HepG2 (cell line): Measurements from ENCODE around the gene IER5L. TPM values are rescaled to one million over a fixed set of nuclear protein-coding genes. Genes with fewer than 3 reads are reported as not detected.
A peak's percentile ranks its signal among the peaks of the same experiment; 100 is the strongest.

Source experiments
- DPF2 ChIP-seq: sonication (generic); formaldehyde crosslinking; IDR thresholded peaks from 2 replicates; pipeline ENCODE4 v1.4.0; 2020; ENCODE audit warnings: mild to moderate bottlenecking, low read depth, missing genetic modification reagents, borderline replicate concordance
- ESRRA ChIP-seq: sonication (generic); formaldehyde crosslinking; IDR thresholded peaks from 2 replicates; pipeline ENCODE4 v1.5.1; 2020; ENCODE audit warnings: mild to moderate bottlenecking, low read depth, missing genetic modification reagents
- HMG20B ChIP-seq: conservative IDR thresholded peaks from 2 replicates; pipeline ENCODE4 v1.6.1; 2016; ENCODE audit warnings: missing genetic modification reagents, missing compliant biosample characterization
- KAT7 ChIP-seq: IDR thresholded peaks from 2 replicates; pipeline ENCODE4 v1.6.1; 2018; ENCODE audit warnings: borderline replicate concordance, missing compliant biosample characterization
- SRY ChIP-seq: sonication (generic); formaldehyde crosslinking; IDR thresholded peaks from 2 replicates; pipeline ENCODE4 v1.8.0; 2022; ENCODE audit warnings: mild to moderate bottlenecking, missing genetic modification reagents
- TEAD3 ChIP-seq: optimal IDR thresholded peaks from 2 replicates; pipeline ENCODE3; 2016; ENCODE audit warnings: borderline replicate concordance
- ZEB1 ChIP-seq: IDR thresholded peaks from 2 replicates; pipeline ENCODE4 v1.6.1; 2012; ENCODE audit warnings: mild to moderate bottlenecking, low read depth, inconsistent platforms; ENCODE audit not compliant: insufficient replicate concordance
- ZNF441 ChIP-seq: sonication (generic); formaldehyde crosslinking; IDR thresholded peaks from 2 replicates; pipeline ENCODE4 v1.7.0; 2021; ENCODE audit warnings: missing genetic modification reagents, borderline replicate concordance
- ZNF501 ChIP-seq: sonication (generic); formaldehyde crosslinking; IDR thresholded peaks from 2 replicates; pipeline ENCODE4 v1.5.1; 2020; ENCODE audit warnings: mild to moderate bottlenecking, moderate library complexity, missing genetic modification reagents
- ZNF572 ChIP-seq: sonication (generic); formaldehyde crosslinking; IDR thresholded peaks from 2 replicates; pipeline ENCODE4 v1.5.1; 2020; ENCODE audit warnings: mild to moderate bottlenecking, missing genetic modification reagents
- ZNF644 ChIP-seq: IDR thresholded peaks from 2 replicates; pipeline ENCODE4 v1.6.1; 2016; ENCODE audit warnings: low read depth
- ZNF761 ChIP-seq: sonication (generic); formaldehyde crosslinking; conservative IDR thresholded peaks from 2 replicates; pipeline ENCODE4 v1.4.0; 2020; ENCODE audit warnings: mild to moderate bottlenecking, missing genetic modification reagents
- polyA plus RNA-seq, 8 experiments: library from polyadenylated mRNA; depleted of rRNA in 3 of 8; stranded (reverse) in 7 of 8; unstranded in 1 of 8; fragments of >200 nt; fragmentation: Illumina TruSeq in 4 of 8; extraction: Trizol in 4 of 8; gene quantifications; 2 replicates each; pipeline versions ENCODE4 v1.2.1 to v1.2.3, GENCODE V29; 2011 to 2016; ENCODE audit warnings: low read depth in 4 of 8, missing spikeins in 1 of 8, mixed read lengths in 1 of 8; ENCODE audit not compliant: insufficient read depth in 1 of 8
- total RNA-seq, 5 experiments: library from RNA; depleted of rRNA; stranded (reverse); fragments of >200 nt; fragmentation: Illumina TruSeq; extraction: Trizol; gene quantifications; 2 replicates each; pipeline ENCODE4 v1.2.3, GENCODE V29; 2016; ENCODE audit warnings: low read depth in 1 of 5
- TF ChIP-seq, protein P1 (sequence below): sonication (generic); formaldehyde crosslinking; conservative IDR thresholded peaks from 2 replicates; pipeline ENCODE4 v1.4.0; 2020; ENCODE audit warnings: missing genetic modification reagents
- TF ChIP-seq, protein P2 (sequence below): sonication (generic); formaldehyde crosslinking; IDR thresholded peaks from 2 replicates; pipeline ENCODE4 v1.4.0; 2020; ENCODE audit warnings: missing genetic modification reagents, borderline replicate concordance
- TF ChIP-seq, protein P3 (sequence below): sonication (generic); formaldehyde crosslinking; IDR thresholded peaks from one replicate; pipeline ENCODE4 v1.5.1; 2020; ENCODE audit warnings: mild to moderate bottlenecking, missing genetic modification reagents; ENCODE audit errors: not compliant biosample characterization
- TF ChIP-seq, protein P4 (sequence below): sonication (generic); formaldehyde crosslinking; IDR thresholded peaks from 2 replicates; pipeline ENCODE4 v1.4.0; 2020; ENCODE audit warnings: mild to moderate bottlenecking, low read depth, missing genetic modification reagents

IER5L gene
- total and polyA plus RNA-seq, 2 of the 13 experiments (the other 11 are each of a cell fraction or from before 2014, with no cell fraction given), result 1.8 to 3.3 TPM

DNA sequence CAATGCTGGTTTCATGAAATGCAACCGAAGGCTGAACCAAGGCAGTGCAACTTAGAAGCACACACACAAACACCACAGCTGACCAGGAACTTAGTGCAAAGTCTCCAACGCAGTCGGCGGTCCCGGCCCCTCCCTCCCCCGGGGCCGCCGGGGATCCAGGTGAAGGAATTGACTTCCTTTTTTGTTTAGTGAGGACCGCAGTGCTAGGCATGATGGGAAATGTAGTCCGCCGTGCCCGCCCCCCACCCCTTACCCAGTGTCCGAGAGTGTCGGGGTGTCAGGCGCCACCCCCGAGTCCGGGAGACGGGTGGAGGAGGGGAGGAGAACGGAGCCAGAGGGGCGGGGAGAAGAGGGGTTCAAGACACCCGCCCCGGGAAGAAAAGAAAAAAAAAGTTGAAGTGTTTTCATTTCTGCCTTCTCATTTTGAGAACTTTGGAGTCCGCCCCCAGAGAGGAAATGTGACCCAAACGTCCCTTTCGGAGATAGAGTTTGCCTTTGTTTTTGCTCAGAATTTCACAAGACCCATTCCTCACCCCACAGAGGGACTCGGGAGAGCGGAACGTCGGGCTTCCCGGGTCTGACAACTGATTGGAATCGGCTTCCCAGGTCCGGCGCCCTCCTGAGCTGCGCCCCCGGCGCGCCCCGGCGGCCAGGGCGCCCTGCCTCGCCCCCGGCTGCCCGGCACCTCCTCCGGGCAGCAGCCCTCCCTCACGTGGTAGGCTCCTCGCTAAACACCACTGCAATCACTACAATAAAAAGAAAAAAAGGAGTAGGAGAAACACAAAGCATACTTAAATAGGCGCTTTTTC, 2.0 kb downstream of the IER5L start (continued):
- TF ChIP-seq, protein P1, sequence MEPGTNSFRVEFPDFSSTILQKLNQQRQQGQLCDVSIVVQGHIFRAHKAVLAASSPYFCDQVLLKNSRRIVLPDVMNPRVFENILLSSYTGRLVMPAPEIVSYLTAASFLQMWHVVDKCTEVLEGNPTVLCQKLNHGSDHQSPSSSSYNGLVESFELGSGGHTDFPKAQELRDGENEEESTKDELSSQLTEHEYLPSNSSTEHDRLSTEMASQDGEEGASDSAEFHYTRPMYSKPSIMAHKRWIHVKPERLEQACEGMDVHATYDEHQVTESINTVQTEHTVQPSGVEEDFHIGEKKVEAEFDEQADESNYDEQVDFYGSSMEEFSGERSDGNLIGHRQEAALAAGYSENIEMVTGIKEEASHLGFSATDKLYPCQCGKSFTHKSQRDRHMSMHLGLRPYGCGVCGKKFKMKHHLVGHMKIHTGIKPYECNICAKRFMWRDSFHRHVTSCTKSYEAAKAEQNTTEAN, result peak; percentile 77
- TF ChIP-seq, protein P2, sequence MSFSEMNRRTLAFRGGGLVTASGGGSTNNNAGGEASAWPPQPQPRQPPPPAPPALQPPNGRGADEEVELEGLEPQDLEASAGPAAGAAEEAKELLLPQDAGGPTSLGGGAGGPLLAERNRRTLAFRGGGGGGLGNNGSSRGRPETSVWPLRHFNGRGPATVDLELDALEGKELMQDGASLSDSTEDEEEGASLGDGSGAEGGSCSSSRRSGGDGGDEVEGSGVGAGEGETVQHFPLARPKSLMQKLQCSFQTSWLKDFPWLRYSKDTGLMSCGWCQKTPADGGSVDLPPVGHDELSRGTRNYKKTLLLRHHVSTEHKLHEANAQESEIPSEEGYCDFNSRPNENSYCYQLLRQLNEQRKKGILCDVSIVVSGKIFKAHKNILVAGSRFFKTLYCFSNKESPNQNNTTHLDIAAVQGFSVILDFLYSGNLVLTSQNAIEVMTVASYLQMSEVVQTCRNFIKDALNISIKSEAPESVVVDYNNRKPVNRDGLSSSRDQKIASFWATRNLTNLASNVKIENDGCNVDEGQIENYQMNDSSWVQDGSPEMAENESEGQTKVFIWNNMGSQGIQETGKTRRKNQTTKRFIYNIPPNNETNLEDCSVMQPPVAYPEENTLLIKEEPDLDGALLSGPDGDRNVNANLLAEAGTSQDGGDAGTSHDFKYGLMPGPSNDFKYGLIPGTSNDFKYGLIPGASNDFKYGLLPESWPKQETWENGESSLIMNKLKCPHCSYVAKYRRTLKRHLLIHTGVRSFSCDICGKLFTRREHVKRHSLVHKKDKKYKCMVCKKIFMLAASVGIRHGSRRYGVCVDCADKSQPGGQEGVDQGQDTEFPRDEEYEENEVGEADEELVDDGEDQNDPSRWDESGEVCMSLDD (CRISPR knock-in tag), result 0 out of 2 replicates have a peak, but pooled peaks have one; percentile 81
- TF ChIP-seq ESRRA (CRISPR knock-in tag), result no peak
- TF ChIP-seq DPF2 (CRISPR knock-in tag), result no peak
- TF ChIP-seq ZNF441 (CRISPR knock-in tag), result 0 out of 2 replicates have a peak, but pooled peaks have one; percentile 18
- TF ChIP-seq, protein P3, sequence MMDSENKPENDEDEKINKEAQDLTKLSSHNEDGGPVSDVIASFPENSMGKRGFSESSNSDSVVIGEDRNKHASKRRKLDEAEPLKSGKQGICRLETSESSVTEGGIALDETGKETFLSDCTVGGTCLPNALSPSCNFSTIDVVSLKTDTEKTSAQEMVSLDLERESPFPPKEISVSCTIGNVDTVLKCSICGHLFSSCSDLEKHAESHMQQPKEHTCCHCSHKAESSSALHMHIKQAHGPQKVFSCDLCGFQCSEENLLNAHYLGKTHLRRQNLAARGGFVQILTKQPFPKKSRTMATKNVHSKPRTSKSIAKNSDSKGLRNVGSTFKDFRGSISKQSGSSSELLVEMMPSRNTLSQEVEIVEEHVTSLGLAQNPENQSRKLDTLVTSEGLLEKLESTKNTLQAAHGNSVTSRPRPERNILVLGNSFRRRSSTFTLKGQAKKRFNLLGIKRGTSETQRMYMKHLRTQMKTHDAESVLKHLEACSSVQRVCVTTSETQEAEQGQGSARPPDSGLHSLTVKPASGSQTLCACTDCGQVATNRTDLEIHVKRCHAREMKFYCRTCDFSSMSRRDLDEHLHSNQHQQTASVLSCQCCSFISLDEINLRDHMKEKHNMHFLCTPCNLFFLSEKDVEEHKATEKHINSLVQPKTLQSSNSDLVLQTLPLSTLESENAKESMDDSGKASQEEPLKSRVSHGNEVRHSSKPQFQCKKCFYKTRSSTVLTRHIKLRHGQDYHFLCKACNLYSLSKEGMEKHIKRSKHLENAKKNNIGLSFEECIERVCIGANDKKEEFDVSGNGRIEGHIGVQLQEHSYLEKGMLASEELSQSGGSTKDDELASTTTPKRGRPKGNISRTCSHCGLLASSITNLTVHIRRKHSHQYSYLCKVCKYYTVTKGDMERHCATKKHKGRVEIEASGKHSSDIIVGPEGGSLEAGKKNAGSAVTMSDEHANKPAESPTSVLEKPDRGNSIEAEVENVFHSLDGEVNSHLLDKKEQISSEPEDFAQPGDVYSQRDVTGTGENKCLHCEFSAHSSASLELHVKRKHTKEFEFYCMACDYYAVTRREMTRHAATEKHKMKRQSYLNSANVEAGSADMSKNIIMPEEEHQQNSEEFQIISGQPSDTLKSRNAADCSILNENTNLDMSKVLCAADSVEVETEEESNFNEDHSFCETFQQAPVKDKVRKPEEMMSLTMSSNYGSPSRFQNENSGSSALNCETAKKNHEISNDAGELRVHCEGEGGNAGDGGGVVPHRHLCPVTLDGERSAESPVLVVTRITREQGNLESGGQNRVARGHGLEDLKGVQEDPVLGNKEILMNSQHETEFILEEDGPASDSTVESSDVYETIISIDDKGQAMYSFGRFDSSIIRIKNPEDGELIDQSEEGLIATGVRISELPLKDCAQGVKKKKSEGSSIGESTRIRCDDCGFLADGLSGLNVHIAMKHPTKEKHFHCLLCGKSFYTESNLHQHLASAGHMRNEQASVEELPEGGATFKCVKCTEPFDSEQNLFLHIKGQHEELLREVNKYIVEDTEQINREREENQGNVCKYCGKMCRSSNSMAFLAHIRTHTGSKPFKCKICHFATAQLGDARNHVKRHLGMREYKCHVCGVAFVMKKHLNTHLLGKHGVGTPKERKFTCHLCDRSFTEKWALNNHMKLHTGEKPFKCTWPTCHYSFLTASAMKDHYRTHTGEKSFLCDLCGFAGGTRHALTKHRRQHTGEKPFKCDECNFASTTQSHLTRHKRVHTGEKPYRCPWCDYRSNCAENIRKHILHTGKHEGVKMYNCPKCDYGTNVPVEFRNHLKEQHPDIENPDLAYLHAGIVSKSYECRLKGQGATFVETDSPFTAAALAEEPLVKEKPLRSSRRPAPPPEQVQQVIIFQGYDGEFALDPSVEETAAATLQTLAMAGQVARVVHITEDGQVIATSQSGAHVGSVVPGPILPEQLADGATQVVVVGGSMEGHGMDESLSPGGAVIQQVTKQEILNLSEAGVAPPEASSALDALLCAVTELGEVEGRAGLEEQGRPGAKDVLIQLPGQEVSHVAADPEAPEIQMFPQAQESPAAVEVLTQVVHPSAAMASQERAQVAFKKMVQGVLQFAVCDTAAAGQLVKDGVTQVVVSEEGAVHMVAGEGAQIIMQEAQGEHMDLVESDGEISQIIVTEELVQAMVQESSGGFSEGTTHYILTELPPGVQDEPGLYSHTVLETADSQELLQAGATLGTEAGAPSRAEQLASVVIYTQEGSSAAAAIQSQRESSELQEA (CRISPR knock-in tag), result no peak
- no peak for TF ChIP-seq ZNF761 (CRISPR knock-in tag)
- no peak for TF ChIP-seq SRY (CRISPR knock-in tag)
- TF ChIP-seq ZNF572 (CRISPR knock-in tag), result no peak
- no peak for TF ChIP-seq KAT7 (CRISPR knock-in tag)
- peak; percentile 61; the same call in 1 of the 2 replicates for TF ChIP-seq ZNF501 (CRISPR knock-in tag)
- peak; percentile 53 for TF ChIP-seq TEAD3 (CRISPR knock-in tag)
- peak; percentile 86 for TF ChIP-seq ZEB1
- TF ChIP-seq ZNF644, result peak; percentile 50; the same call in 1 of the 2 replicates
- TF ChIP-seq HMG20B (CRISPR knock-in tag), result no peak
- TF ChIP-seq, protein P4, sequence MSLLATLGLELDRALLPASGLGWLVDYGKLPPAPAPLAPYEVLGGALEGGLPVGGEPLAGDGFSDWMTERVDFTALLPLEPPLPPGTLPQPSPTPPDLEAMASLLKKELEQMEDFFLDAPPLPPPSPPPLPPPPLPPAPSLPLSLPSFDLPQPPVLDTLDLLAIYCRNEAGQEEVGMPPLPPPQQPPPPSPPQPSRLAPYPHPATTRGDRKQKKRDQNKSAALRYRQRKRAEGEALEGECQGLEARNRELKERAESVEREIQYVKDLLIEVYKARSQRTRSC (CRISPR knock-in tag), result no peak
